GM12864 (cell line): Measurements from ENCODE around the gene IP6K1.

Source experiments
- DNase-seq: peaks from one replicate; pipeline ENCODE4 v3.0.0-alpha.2; 2011; ENCODE audit warnings: low read depth
- H3K4me3 ChIP-seq: 2 replicates; pipeline ENCODE4 v1.5.1; 2011; ENCODE audit warnings: mild to moderate bottlenecking, low read depth, low read length, control low read depth
- TF ChIP-seq, protein P1 (sequence below): IDR thresholded peaks from 2 replicates; pipeline ENCODE4 v1.5.1; 2011; ENCODE audit warnings: low read depth, mild to moderate bottlenecking, moderate library complexity, low read length, control low read depth, inconsistent platforms; ENCODE audit errors: missing control alignments

The IP6K1 gene

DNA sequence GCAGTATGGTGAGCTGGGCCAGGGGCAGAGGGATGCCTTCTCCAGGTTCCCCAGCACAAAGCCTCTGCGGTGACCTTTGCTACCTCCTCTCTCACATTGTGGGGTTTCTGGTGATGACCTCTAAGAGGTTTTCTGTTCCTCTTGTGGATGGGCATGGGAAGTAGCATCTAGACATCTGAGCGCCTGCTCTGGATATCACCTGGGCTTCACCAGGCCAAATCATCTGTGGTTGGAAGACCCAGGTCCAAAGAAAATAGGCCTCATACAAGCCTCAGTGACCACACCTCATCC lies 105.2 kb downstream of the IP6K1 start:
- H3K4me3 ChIP-seq = no peak overlapping the region
- TF ChIP-seq, protein P1, sequence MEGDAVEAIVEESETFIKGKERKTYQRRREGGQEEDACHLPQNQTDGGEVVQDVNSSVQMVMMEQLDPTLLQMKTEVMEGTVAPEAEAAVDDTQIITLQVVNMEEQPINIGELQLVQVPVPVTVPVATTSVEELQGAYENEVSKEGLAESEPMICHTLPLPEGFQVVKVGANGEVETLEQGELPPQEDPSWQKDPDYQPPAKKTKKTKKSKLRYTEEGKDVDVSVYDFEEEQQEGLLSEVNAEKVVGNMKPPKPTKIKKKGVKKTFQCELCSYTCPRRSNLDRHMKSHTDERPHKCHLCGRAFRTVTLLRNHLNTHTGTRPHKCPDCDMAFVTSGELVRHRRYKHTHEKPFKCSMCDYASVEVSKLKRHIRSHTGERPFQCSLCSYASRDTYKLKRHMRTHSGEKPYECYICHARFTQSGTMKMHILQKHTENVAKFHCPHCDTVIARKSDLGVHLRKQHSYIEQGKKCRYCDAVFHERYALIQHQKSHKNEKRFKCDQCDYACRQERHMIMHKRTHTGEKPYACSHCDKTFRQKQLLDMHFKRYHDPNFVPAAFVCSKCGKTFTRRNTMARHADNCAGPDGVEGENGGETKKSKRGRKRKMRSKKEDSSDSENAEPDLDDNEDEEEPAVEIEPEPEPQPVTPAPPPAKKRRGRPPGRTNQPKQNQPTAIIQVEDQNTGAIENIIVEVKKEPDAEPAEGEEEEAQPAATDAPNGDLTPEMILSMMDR = no peak
- no peak for DNase-seq

DNA sequence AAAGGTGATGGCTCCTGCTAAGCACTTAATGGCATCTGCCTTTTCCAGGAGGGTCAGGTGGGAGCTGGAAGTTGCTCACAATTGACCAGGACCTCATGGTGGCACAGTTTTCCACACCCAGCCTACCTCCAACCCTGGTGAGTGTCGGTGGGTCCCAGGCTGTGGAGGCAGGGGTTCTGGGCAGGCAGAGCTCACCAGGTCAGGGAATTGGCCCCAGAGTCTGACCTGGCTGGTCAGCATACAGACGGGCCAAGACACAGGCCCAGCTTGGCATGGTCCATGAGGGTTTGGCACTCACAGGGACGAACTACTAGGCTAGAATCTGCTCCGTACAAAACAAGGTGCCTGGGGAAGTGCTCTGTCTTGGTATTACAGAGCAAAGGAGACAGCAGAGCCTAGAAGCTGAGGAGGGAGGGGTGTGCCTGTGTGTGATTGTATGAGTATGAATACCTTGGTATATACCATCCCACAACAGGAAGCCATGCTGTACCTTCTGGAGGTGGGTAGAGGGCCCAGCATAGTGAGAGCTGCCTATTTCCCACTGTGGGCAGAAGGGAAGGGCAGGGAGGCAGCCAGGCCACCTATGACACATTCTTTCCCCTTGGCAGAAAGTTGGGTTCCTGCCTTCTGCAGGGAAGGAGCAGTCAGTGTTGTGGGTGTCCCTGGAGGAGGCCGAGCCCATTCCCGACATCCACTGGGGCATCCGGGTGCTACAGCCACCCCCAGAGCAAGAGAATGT lies 105.7 kb downstream of the IP6K1 start:
- TF ChIP-seq, protein P1 = no peak
- H3K4me3 ChIP-seq = no peak overlapping the region
- no peak for DNase-seq

DNA sequence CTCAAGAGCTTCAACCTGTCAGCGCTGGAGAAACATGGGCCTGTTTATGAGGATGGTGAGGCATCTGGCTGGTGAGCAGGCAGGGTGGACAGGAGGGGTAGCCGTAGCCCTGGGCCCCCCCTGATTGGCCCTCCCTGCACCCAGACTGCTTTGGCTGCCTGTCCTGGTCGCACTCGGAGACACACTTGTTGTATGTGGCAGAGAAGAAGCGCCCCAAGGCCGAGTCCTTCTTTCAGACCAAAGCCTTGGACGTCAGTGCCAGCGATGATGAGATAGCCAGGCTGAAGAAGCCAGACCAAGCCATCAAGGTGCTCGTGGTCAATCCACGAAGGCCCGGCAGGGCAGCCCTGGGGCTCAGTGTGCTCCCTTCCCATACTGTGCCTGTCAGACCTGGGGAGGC lies 110.4 kb downstream of the IP6K1 start:
- DNase-seq = no peak
- no peak overlapping the region for H3K4me3 ChIP-seq
- TF ChIP-seq, protein P1 = no peak

DNA sequence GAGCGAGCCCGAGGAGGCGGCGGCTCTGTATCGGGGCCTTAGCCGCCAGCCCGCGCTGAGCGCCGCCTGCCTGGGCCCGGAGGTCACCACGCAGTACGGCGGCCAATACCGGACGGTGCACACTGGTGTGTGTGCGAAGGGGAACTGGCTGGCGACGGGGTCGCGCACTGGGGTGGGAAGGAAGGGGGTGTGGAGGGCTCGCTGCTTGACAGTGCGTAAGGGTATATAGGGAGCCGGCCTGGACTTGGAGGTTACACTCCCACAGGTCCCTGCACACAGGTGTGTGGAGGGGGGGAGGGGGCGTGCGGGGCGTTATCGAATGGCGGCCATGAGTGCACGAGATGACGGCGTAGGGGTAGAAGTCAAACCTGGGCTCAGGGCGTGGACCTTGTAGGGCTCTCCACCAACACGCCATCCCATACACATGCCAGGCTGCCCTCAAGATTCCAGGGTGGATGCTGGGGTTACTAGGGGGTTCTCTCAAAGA lies 111.8 kb downstream of the IP6K1 start:
- TF ChIP-seq, protein P1 = no peak
- peak overlapping the region; percentile 84 for H3K4me3 ChIP-seq
- DNase-seq = no peak
